CD8-positive, alpha-beta memory T cell (primary cell): ENCODE results near the gene RPS6KC1. TPM values are rescaled to one million over a fixed set of nuclear protein-coding genes. Genes with fewer than 3 reads are reported as not detected.
A peak's percentile ranks its signal among the peaks of the same experiment; 100 is the strongest.

Experiments
- CTCF ChIA-PET: fragments of 350-600 bp; sonication (Branson Sonifier 250); formaldehyde crosslinking; loops from one replicate; lab custom pipeline; 2021; ENCODE audit warnings: antibody characterized with exemption; lab: Charles Lee
- POLR2A ChIA-PET: fragments of 350-600 bp; sonication (Branson Sonifier 250); formaldehyde crosslinking; loops from one replicate; lab custom pipeline; 2021; ENCODE audit warnings: antibody characterized with exemption; lab: Charles Lee
- DNase-seq, 5 donors: peaks; one replicate each; pipeline versions ENCODE4 v3.0.0 to v3.0.0-alpha.2; 2020 to 2022; ENCODE audit warnings: mixed read lengths in 1 of 5
- H3K27ac ChIP-seq: one replicate; pipeline ENCODE4 v1.7.0; 2013; ENCODE audit warnings: low read depth, mild to moderate bottlenecking, low read length, moderate library complexity
- H3K27me3 ChIP-seq: 2 replicates; pipeline ENCODE4 v1.7.0; 2013; ENCODE audit warnings: low read length, mild to moderate bottlenecking; ENCODE audit not compliant: insufficient read depth, poor library complexity, severe bottlenecking
- H3K36me3 ChIP-seq: 2 replicates; pipeline ENCODE4 v1.7.0; 2013; ENCODE audit warnings: mild to moderate bottlenecking, low read length, moderate library complexity; ENCODE audit not compliant: insufficient read depth
- H3K4me1 ChIP-seq: 2 replicates; pipeline ENCODE4 v1.7.0; 2013; ENCODE audit warnings: mild to moderate bottlenecking, low read length, moderate library complexity; ENCODE audit not compliant: insufficient read depth
- H3K4me3 ChIP-seq: 2 replicates; pipeline ENCODE4 v1.7.0; 2013; ENCODE audit warnings: mild to moderate bottlenecking, low read length
- H3K9me3 ChIP-seq: 2 replicates; pipeline ENCODE4 v1.7.0; 2013; ENCODE audit warnings: mild to moderate bottlenecking, low read length
- H3K27ac Mint-ChIP-seq, 8 donors: one replicate each; pipeline ENCODE4 v1.8.0; 2020 to 2021; ENCODE audit warnings: mixed read lengths in 8 of 8, mild to moderate bottlenecking in 6 of 8, inconsistent platforms in 3 of 8, moderate library complexity in 3 of 8
- H3K27me3 Mint-ChIP-seq, 2 donors: one replicate each; pipeline ENCODE4 v1.8.0; 2020 to 2021; ENCODE audit warnings: mixed read lengths in 2 of 2, mild to moderate bottlenecking in 1 of 2, moderate library complexity in 1 of 2
- H3K36me3 Mint-ChIP-seq, 3 donors: one replicate each; pipeline ENCODE4 v1.8.0; 2020 to 2021; ENCODE audit warnings: mixed read lengths in 3 of 3, inconsistent platforms in 1 of 3, mild to moderate bottlenecking in 1 of 3
- H3K4me1 Mint-ChIP-seq, 3 donors: one replicate each; pipeline ENCODE4 v1.8.0; 2020 to 2021; ENCODE audit warnings: mixed read lengths in 3 of 3, inconsistent platforms in 1 of 3, mild to moderate bottlenecking in 1 of 3
- H3K4me3 Mint-ChIP-seq, 7 donors: one replicate each; pipeline ENCODE4 v1.8.0; 2020 to 2021; ENCODE audit warnings: mixed read lengths in 7 of 7, mild to moderate bottlenecking in 6 of 7, moderate library complexity in 4 of 7, inconsistent platforms in 2 of 7
- H3K9me3 Mint-ChIP-seq, 5 donors: one replicate each; pipeline ENCODE4 v1.8.0; 2020 to 2022; ENCODE audit warnings: mixed read lengths in 5 of 5, mild to moderate bottlenecking in 3 of 5, moderate library complexity in 2 of 5, inconsistent platforms in 1 of 5
- polyA plus RNA-seq: library from polyadenylated mRNA; unstranded; fragments of 300-500 nt; fragmentation: Illumina TruSeq; gene quantifications from one replicate; pipeline ENCODE4 v1.2.3, GENCODE V29; 2021
- total RNA-seq, 2 experiments: library from RNA; stranded (reverse); gene quantifications; one replicate each; pipeline ENCODE4 v1.2.3, GENCODE V29; 2021

RPS6KC1 gene
- total and polyA plus RNA-seq, 3 experiments from 2014 or later, result 7.4 to 8.2 (median 7.4) TPM

DNA sequence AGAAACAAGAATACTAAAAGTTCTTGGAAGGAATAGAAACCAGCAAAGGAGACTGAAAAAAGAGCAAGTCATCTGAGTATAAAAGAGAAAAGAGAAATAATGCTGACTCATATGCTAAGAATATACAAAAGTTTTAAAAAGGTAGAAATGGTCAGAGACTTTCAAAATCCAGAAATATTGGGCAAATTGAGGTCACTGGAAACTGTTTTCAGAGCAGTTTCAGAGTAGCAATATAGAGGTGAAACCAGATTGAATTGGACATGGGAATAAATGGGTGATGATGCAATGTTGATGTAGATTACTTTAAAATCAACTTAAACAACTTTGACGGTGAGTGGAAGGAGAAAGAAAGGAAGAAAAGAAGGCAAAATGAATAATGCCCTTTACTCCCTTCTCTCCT is 1.8 kb upstream of the RPS6KC1 start:
- H3K27ac ChIP-seq, result peak overlapping the region; percentile 45
- H3K4me3 ChIP-seq, result no peak overlapping the region
- H3K36me3 Mint-ChIP-seq, result peaks cover 0 to 17% (median 9%) of the 10 kb centered on the region in 3 donors
- H3K4me3 Mint-ChIP-seq, result peak overlapping the region in 6 of 7 donors; percentile 0 to 63 (median 18)
- no peak for DNase-seq
- peaks cover 16% of the 10 kb centered on the region for H3K4me1 ChIP-seq
- peaks cover 24 to 30% (median 29%) of the 10 kb centered on the region in 3 donors for H3K4me1 Mint-ChIP-seq
- H3K9me3 ChIP-seq, result no peaks in the 10 kb centered on the region
- H3K27me3 ChIP-seq, result no peaks in the 10 kb centered on the region
- ChIA-PET CTCF (no interaction called here), POLR2A (no interaction called here)
- H3K9me3 Mint-ChIP-seq, result peaks cover 0 to 9% (median 0%) of the 10 kb centered on the region in 5 donors
- peaks cover 22 to 26% of the 10 kb centered on the region in 2 donors for H3K27me3 Mint-ChIP-seq
- H3K36me3 ChIP-seq, result no peaks in the 10 kb centered on the region
- no peak overlapping the region for H3K27ac Mint-ChIP-seq

DNA sequence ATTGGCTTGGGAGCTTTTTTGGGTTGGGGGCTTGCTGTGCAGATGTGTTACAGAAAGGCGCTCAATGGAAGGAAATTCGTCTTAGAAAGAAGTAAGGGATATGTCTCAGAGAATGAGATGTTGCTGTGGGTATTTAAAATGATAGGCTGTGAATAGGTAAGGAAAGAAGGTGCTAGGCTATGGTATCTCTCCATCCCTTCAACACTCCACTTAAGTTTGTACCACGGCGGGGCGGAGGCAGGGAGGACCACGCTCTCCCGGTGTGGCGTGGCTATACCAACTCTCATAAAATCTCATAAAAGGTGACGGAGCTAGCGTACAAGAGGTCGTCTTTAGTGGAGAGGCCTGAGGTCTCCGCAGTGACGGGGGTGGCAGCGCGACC is 305 bp upstream of the RPS6KC1 start:
- no peak for DNase-seq
- POLR2A ChIA-PET, result interaction anchor here (0.7 kb wide), 1 partner anchor 36 kb away, joined by 3 read pairs; no protein-coding TSS in a partner anchor
- Histone ChIP-seq H3K27ac (peak overlapping the region; percentile 72), H3K4me3 (peak overlapping the region; percentile 82), H3K4me1 (peaks cover 16% of the 10 kb centered on the region), H3K9me3 (no peaks in the 10 kb centered on the region), H3K27me3 (no peaks in the 10 kb centered on the region), H3K36me3 (no peaks in the 10 kb centered on the region)
- peaks cover 0 to 17% (median 9%) of the 10 kb centered on the region in 3 donors for H3K36me3 Mint-ChIP-seq
- peak overlapping the region; percentile 44 to 98 (median 96) for H3K27ac Mint-ChIP-seq
- CTCF ChIA-PET, result interaction anchor here (1.9 kb wide), 1 partner anchor 14 kb away, joined by 5 read pairs; no protein-coding TSS in a partner anchor
- H3K9me3 Mint-ChIP-seq, result peaks cover 0 to 9% (median 0%) of the 10 kb centered on the region in 5 donors
- H3K4me3 Mint-ChIP-seq, result peak overlapping the region; percentile 86 to 99 (median 96)
- H3K27me3 Mint-ChIP-seq, result peaks cover 19 to 26% of the 10 kb centered on the region in 2 donors
- H3K4me1 Mint-ChIP-seq, result peaks cover 27 to 36% (median 30%) of the 10 kb centered on the region in 3 donors

DNA sequence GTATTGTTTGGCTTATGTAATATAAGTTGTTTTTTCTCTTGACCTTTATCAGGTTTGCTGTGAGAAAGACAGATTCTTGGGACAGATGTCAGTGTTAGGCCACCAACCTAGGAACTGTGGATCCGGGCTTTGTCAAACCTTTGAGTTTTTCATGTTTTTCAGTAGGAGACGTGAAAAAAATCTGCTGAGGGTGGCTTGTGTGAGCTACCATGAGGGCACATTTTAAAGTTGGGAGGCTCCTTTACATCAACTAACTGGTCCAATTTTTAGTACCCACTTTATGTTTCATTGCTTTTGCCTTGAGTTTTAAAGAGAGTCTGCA is 801 bp downstream of the RPS6KC1 start:
- H3K4me3 ChIP-seq, result peak overlapping the region; percentile 82
- ChIA-PET CTCF (interaction anchor here (1.9 kb wide), 1 partner anchor 15 kb away, joined by 5 read pairs; no protein-coding TSS in a partner anchor), POLR2A (no interaction called here)
- Mint-ChIP-seq H3K36me3 (peaks cover 0 to 17% (median 9%) of the 10 kb centered on the region in 3 donors), H3K27me3 (peaks cover 19 to 26% of the 10 kb centered on the region in 2 donors), H3K4me3 (peak overlapping the region; percentile 86 to 99 (median 96)), H3K4me1 (peaks cover 31 to 44% (median 41%) of the 10 kb centered on the region in 3 donors), H3K9me3 (peaks cover 0 to 9% (median 0%) of the 10 kb centered on the region in 5 donors), H3K27ac (peak overlapping the region in 7 of 8 donors; percentile 44 to 95 (median 91))
- peaks cover 16% of the 10 kb centered on the region for H3K4me1 ChIP-seq
- no peaks in the 10 kb centered on the region for H3K27me3 ChIP-seq
- DNase-seq, result no peak
- peak overlapping the region; percentile 72 for H3K27ac ChIP-seq
- H3K9me3 ChIP-seq, result no peaks in the 10 kb centered on the region
- no peaks in the 10 kb centered on the region for H3K36me3 ChIP-seq

DNA sequence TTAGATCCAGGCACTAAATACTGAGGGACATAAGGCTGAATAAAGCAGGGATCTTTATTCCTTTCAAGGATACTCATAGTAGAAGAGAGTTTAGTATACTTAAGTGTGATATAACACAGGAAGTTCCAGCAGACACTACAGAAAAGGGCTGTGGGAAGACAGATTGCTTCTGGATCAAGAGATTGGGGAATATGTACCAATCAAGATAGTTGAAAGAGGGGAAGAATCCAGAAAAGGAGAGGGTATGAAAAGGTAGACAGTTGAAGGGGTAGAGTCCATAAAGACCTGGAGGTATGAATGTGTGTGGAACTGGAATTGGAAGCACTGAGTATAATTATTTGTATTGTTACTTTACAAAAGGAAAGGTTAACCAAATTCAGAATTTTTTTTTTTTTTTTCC is 2.4 kb downstream of the RPS6KC1 start:
- Mint-ChIP-seq H3K36me3 (peaks cover 1 to 13% (median 9%) of the 10 kb centered on the region in 3 donors), H3K27ac (no peak overlapping the region), H3K4me1 (peaks cover 34 to 47% (median 44%) of the 10 kb centered on the region in 3 donors), H3K27me3 (peaks cover 10 to 16% of the 10 kb centered on the region in 2 donors), H3K4me3 (peak overlapping the region in 1 of 7 donors; percentile 11), H3K9me3 (peaks cover 0 to 9% (median 0%) of the 10 kb centered on the region in 5 donors)
- Histone ChIP-seq H3K36me3 (no peaks in the 10 kb centered on the region), H3K4me3 (no peak overlapping the region), H3K27me3 (no peaks in the 10 kb centered on the region), H3K27ac (no peak overlapping the region), H3K9me3 (no peaks in the 10 kb centered on the region), H3K4me1 (peaks cover 16% of the 10 kb centered on the region)
- CTCF ChIA-PET, result no interaction called here
- POLR2A ChIA-PET, result no interaction called here
- no peak for DNase-seq

DNA sequence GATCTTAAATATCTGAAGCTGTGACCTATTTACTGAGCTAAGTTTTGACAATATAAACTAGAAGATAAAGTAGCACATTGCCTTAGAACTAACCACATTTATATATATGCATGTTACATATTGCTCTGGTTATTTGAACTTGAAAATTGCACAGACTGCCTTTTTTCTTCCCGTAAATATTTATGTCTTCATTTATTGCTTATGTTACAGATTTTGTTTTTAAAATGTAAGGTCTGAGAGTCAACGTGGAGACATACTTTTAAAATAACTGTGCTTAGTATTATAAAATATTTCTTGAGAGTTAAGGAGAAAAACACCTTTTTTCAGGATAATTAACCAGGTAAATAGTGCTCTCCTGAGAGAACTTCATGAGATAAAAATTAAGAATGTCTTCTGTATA is 3.1 kb downstream of the RPS6KC1 start:
- Mint-ChIP-seq H3K36me3 (peaks cover 1 to 9% (median 8%) of the 10 kb centered on the region in 3 donors), H3K27me3 (peaks cover 6 to 9% of the 10 kb centered on the region in 2 donors), H3K27ac (no peak overlapping the region), H3K4me3 (no peak overlapping the region), H3K9me3 (peaks cover 0 to 9% (median 0%) of the 10 kb centered on the region in 5 donors), H3K4me1 (peaks cover 34 to 47% (median 44%) of the 10 kb centered on the region in 3 donors)
- ChIA-PET CTCF (no interaction called here), POLR2A (no interaction called here)
- H3K4me1 ChIP-seq, result peaks cover 16% of the 10 kb centered on the region
- H3K9me3 ChIP-seq, result no peaks in the 10 kb centered on the region
- no peak for DNase-seq
- no peaks in the 10 kb centered on the region for H3K36me3 ChIP-seq
- no peak overlapping the region for H3K4me3 ChIP-seq
- no peak overlapping the region for H3K27ac ChIP-seq
- H3K27me3 ChIP-seq, result no peaks in the 10 kb centered on the region

DNA sequence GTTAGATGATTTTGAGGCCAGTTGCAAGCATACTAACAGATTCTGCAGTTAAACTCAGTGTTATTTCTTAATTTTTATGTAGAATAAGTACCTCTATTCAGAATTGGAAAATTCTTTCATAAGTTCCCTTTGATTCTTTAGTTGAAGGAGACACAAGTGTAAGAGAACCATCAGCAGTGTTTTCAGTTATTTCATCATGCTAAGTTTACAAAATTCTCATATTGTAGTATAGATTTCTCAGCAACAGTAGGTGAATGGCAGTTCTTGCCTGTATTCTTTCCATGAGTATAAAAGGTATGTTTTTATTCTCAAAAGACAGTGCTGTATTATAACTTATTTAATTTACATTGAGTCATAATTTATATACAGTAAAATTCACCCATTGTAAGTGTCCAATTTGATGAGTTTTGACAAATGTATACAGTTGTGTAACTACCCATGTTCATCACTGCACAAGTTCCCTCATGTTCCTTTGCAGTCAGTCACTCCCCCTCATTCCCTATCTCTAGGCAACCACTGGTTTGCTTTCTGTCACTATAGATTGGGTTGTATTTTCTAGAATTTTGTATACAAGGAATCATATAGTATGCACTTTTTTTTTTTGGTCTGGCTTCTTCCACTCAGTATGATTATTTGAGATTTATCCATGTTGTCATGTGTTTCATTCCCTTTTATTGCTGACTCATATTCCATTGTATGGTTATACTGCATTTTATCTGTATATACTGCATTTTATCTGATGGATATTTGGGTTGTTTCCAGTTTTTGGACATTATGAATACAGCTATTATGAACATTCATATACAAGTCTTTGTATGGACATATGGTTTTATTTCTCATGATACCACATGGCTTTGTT is 3.9 kb downstream of the RPS6KC1 start:
- peaks cover 34 to 47% (median 43%) of the 10 kb centered on the region in 3 donors for H3K4me1 Mint-ChIP-seq
- peak overlapping the region in 1 of 7 donors; percentile 50 for H3K4me3 Mint-ChIP-seq
- CTCF ChIA-PET, result no interaction called here
- H3K9me3 ChIP-seq, result no peaks in the 10 kb centered on the region
- no peaks in the 10 kb centered on the region for H3K36me3 ChIP-seq
- peaks cover 16% of the 10 kb centered on the region for H3K4me1 ChIP-seq
- H3K27me3 Mint-ChIP-seq, result peaks cover 4 to 6% of the 10 kb centered on the region in 2 donors
- H3K36me3 Mint-ChIP-seq, result peaks cover 1 to 9% (median 9%) of the 10 kb centered on the region in 3 donors
- POLR2A ChIA-PET, result no interaction called here
- DNase-seq, result no peak
- H3K4me3 ChIP-seq, result no peak overlapping the region
- H3K27ac ChIP-seq, result no peak overlapping the region
- H3K9me3 Mint-ChIP-seq, result peaks cover 0 to 9% (median 0%) of the 10 kb centered on the region in 5 donors
- peak overlapping the region in 1 of 8 donors; percentile 3 for H3K27ac Mint-ChIP-seq
- no peaks in the 10 kb centered on the region for H3K27me3 ChIP-seq

DNA sequence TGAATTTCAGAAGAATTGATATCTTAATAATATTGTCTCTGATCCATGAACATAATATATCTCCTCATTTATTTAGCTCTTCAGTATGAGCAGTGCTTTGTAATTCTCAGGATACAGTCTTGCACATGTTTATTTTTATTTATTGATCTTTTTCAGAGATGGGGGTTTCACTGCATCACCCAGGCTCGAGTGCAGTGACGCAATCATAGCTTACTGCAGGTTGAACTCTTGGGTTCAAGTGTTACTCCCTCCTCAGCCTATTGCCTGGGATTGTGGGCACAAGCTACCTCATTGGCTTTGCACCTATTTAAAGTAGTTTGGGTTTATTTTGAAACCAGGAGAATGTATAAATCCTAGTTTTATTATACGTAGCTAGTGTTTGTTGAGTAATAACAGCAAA is 4.7 kb downstream of the RPS6KC1 start:
- Mint-ChIP-seq H3K36me3 (peaks cover 1 to 6% (median 4%) of the 10 kb centered on the region in 3 donors), H3K27ac (no peak overlapping the region), H3K4me1 (peaks cover 26 to 39% (median 35%) of the 10 kb centered on the region in 3 donors), H3K9me3 (peaks cover 0 to 1% (median 0%) of the 10 kb centered on the region in 5 donors), H3K27me3 (peaks cover 0 to 2% of the 10 kb centered on the region in 2 donors), H3K4me3 (no peak overlapping the region)
- H3K36me3 ChIP-seq, result no peaks in the 10 kb centered on the region
- peaks cover 10% of the 10 kb centered on the region for H3K4me1 ChIP-seq
- H3K4me3 ChIP-seq, result no peak overlapping the region
- DNase-seq, result no peak
- ChIA-PET CTCF (no interaction called here), POLR2A (no interaction called here)
- no peaks in the 10 kb centered on the region for H3K27me3 ChIP-seq
- no peak overlapping the region for H3K27ac ChIP-seq
- no peaks in the 10 kb centered on the region for H3K9me3 ChIP-seq
